Epithelial cell of esophagus (primary cell): ENCODE data around the gene KCNJ15.

ENCODE experiments used
- DNase-seq: peaks from one replicate; pipeline ENCODE4 v3.0.0; 2010; ENCODE audit warnings: low read depth
- H3K4me3 ChIP-seq: 2 replicates; pipeline ENCODE4 v1.5.1; 2011; ENCODE audit warnings: mild to moderate bottlenecking, low read length, control low read depth
- CTCF ChIP-seq: IDR thresholded peaks from 2 replicates; pipeline ENCODE4 v1.5.1; 2011; ENCODE audit warnings: low read depth, mild to moderate bottlenecking, low read length, control low read depth, inconsistent platforms; ENCODE audit not compliant: insufficient read depth; ENCODE audit errors: missing control alignments

Gene KCNJ15

GRCh38 chr21:38301321-38302214 is 44.8 kb downstream of the KCNJ15 start:
- DNase-seq = no peak
- no peak for TF ChIP-seq CTCF
- no peak overlapping the region for H3K4me3 ChIP-seq

- peak; percentile 89 for DNase-seq
- no peak for TF ChIP-seq CTCF
- no peak overlapping the region for H3K4me3 ChIP-seq
These were observed 46.5 kb downstream of the KCNJ15 start for GRCh38 chr21:38303300-38303699.

- H3K4me3 ChIP-seq = no peak overlapping the region
- TF ChIP-seq CTCF = no peak
- DNase-seq = peak; percentile 86
These were observed 49.8 kb downstream of the KCNJ15 start for GRCh38 chr21:38306433-38307141.

GRCh38 chr21:38307771-38308531 is 51.2 kb downstream of the KCNJ15 start:
- no peak for TF ChIP-seq CTCF
- H3K4me3 ChIP-seq = no peak overlapping the region
- DNase-seq = no peak

- no peak for DNase-seq
- TF ChIP-seq CTCF = no peak
- no peak overlapping the region for H3K4me3 ChIP-seq
These were observed 51.8 kb downstream of the KCNJ15 start for GRCh38 chr21:38308532-38309119.

GRCh38 chr21:38310646-38311485 is 54.1 kb downstream of the KCNJ15 start:
- DNase-seq = peak; percentile 83
- H3K4me3 ChIP-seq = no peak overlapping the region
- TF ChIP-seq CTCF = no peak
